Bone marrow (tissue), 2 donors: ENCODE results near the gene DNAJB1.

Source experiments
- DNase-seq, 2 donors: peaks; one replicate each; lab custom pipeline; 2025; lab: John Stamatoyannopoulos, UW

DNAJB1 gene

DNA sequence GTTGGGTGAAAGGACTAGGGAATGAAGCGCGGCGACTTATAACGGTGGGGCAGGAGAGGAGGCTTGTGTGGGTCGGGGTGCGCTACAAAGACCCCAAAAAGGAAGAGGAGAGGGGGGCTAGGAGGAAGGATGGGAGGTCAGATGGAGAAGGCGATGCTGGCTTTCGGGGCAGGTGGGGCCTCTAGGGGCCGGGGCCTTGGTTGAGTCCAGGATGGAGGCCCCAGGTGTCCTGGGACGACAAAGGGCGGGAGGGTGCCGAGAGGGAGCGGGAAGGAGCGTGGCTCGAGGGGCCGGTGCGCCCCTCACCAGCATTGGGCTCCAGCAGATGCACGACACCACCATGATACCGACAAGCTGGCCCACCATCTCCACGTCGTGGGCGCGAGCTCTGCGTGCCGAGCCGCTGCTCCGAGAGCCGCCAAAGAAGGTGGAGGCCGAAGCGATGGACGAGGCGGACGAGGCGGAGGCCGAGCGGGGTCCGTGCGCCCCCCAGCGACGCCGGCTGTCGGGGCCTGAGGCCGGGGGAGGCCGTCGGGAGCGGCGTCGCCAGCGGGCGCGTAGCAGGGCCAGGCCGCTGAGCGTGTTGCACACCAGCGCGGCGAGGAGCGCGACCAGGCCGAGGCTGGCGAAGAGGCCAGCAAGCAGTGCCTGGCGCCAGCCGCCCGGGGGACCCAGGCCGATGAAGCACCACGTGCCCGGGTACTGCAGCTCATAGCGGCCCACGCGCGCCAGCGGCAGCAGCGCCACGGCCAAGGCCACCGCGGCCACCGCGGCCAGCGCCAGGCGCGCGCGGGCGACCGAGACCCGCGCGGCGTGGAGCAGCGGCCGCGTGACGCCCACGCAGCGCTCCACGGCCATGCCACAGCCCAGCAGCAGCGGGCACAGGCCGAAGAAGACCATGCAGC is 44.9 kb downstream of the DNAJB1 start:
- DNase-seq, result no peak

- DNase-seq, result peak in 1 of 2 donors; percentile 62
Measured at GRCh38 chr19:14472202-14472938, 45.8 kb downstream of the DNAJB1 start.

GRCh38 chr19:14471436-14472187 is 46.6 kb downstream of the DNAJB1 start:
- no peak for DNase-seq

GRCh38 chr19:14470031-14470876 is 47.9 kb downstream of the DNAJB1 start:
- DNase-seq, result no peak

DNA sequence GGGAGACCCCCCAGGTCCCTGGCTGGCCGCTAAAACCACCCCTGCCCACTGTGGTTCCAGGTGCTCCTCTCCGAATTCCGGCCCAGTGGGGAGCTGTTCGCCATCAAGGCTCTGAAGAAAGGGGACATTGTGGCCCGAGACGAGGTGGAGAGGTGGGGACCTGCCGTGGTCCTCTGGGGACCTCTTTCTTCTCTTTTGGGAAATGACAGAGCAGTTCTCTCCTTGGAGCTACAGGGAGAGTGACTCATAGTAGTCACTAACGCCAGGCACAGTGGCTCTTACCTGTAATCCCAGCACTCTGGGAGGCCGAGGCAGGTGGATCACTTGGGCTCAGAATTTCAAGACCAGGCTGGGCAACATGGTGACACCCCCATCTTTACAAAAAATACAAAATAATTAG is 50.4 kb downstream of the DNAJB1 start:
- DNase-seq, result no peak

GRCh38 chr19:14467391-14467790 is 50.8 kb downstream of the DNAJB1 start:
- DNase-seq, result no peak
